ENCODE data around the gene MAPT. TPM values are rescaled to one million over a fixed set of nuclear protein-coding genes. Genes with fewer than 3 reads are reported as not detected.
A peak's percentile ranks its signal among the peaks of the same experiment; 100 is the strongest.

MAPT gene
- total and polyA plus RNA-seq, 2 of the 13 experiments (the other 11 are each of a cell fraction or from before 2014, with no cell fraction given) = 2.1 to 2.8 TPM

- TF ChIP-seq ARID5B (CRISPR knock-in tag; IDR thresholded peaks at IDR 0.05) (peak; percentile 46; the same call in 1 of the 2 replicates), ZBTB43 (CRISPR knock-in tag; conservative IDR thresholded peaks at IDR 0.05) (0 out of 2 replicates have a peak, but pooled peaks have one; percentile 49), ZNF276 (CRISPR knock-in tag; IDR thresholded peaks at IDR 0.05; ENCODE audit: low read depth) (no peak), HNRNPUL1 (IDR thresholded peaks at IDR 0.05; ENCODE audit: low read depth, low read length) (no peak), TEAD3 (CRISPR knock-in tag; optimal IDR thresholded peaks at IDR 0.05; ENCODE audit: borderline replicate concordance) (peak; percentile 1), ELK4 (CRISPR knock-in tag; IDR thresholded peaks at IDR 0.05; ENCODE audit: borderline replicate concordance) (no peak), ZMAT5 (CRISPR knock-in tag; IDR thresholded peaks at IDR 0.05; ENCODE audit: borderline replicate concordance, low read depth) (no peak), NCOA2 (CRISPR knock-in tag; IDR thresholded peaks at IDR 0.05) (peak; percentile 52; the same call in 1 of the 2 replicates), ZFP36 (IDR thresholded peaks at IDR 0.05; ENCODE audit: borderline replicate concordance, low read depth, low read length, partially characterized antibody) (no peak), RAD21 (CRISPR knock-in tag; IDR thresholded peaks at IDR 0.05) (no peak), MTA3 (CRISPR knock-in tag; IDR thresholded peaks at IDR 0.05) (no peak), ZNF337 (CRISPR knock-in tag; IDR thresholded peaks at IDR 0.05; ENCODE audit: borderline replicate concordance, low read depth) (no peak), RFXANK (CRISPR knock-in tag; IDR thresholded peaks at IDR 0.05) (no peak), ZNF576 (CRISPR knock-in tag; IDR thresholded peaks at IDR 0.05) (no peak), RFX1 (IDR thresholded peaks at IDR 0.05) (no peak), ATF7 (IDR thresholded peaks at IDR 0.05) (no peak), ATF7 (CRISPR knock-in tag; IDR thresholded peaks at IDR 0.05) (no peak; the same call in 1 of the 2 replicates), MED1 (CRISPR knock-in tag; IDR thresholded peaks at IDR 0.05) (peak; percentile 33; the same call in 1 of the 2 replicates), ZNF768 (CRISPR knock-in tag; IDR thresholded peaks at IDR 0.05) (peak; percentile 38; the same call in 1 of the 2 replicates), PCBP1 (IDR thresholded peaks at IDR 0.05; ENCODE audit: borderline replicate concordance, low read depth, low read length) (no peak), SMAD3 (CRISPR knock-in tag; IDR thresholded peaks at IDR 0.05) (peak; percentile 31; the same call in 1 of the 2 replicates)
Observed at GRCh38 chr17:46013502-46014165, 119.3 kb downstream of the MAPT start (continued).

All from HepG2 (cell line).